Eye (tissue), 1 donor: Measurements from ENCODE around the gene MACROD1.
"Not testable (repeated sequence)": the region's sequence is repeated elsewhere in the genome, so short reads cannot be mapped to it uniquely, and the experiment has no call there.

Experiments
- DNase-seq: peaks from one replicate; pipeline ENCODE4 v3.0.0-alpha.2; 2015

The MACROD1 gene

DNA sequence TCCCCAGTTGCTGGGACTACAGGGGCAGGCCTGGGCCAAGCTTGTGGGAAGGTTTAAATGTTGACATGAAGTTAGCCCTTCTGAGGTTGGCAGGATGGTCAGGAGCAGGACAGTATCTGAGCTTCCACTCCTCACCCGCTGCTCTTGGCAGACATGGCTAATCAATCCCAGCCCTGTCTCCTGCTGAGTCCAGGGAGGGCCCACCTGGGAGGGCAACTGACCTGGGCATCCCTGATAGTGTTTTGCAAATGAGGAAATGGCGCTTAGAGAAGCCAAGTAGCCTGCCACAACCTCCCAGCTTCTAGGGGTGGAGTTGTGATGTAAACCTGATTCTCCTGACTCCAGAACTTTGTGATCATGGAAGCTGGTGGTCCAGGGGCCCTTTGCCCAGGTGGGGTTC is 113.5 kb downstream of the MACROD1 start:
- no peak for DNase-seq

DNA sequence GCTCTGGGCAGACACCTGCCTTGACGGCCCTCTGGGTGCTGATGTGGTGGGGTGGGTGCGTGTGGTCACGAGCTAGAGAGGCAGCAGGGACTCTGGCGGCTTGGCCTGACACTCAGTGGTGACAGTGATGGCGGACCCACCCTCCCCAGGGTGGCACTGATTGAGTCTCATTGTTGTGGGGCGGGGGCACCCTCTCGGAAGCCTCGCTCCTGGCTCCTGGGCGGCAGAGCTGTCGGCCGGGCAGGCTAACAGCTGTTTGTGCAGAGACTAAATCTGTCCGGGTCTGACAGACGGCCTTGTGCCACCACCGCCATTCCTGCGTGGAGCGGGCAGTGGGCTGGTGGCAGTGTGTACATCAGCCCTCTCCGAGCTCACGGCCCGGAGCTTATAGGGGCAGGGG is 114.6 kb downstream of the MACROD1 start:
- DNase-seq, result no peak

DNA sequence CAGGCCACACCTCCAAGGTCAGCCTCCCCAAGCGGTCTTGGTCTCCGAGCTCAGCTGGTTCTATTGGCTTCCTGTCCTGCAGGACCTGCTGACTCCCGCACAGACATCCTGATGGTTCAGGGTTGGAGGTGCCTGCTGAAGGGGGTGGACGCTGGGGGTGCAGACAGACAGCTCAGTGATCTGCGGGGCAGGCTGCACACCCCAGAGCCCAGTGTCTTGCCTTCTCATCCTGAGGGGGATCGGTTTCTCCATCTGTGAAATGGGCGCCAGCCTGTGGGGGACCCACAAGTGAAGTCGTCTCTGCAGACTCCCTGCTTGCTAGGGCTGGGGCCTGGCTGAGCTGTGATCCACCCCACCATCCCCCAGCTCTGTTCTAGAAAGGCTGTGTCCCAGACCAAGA is 116.4 kb downstream of the MACROD1 start:
- no peak for DNase-seq

DNA sequence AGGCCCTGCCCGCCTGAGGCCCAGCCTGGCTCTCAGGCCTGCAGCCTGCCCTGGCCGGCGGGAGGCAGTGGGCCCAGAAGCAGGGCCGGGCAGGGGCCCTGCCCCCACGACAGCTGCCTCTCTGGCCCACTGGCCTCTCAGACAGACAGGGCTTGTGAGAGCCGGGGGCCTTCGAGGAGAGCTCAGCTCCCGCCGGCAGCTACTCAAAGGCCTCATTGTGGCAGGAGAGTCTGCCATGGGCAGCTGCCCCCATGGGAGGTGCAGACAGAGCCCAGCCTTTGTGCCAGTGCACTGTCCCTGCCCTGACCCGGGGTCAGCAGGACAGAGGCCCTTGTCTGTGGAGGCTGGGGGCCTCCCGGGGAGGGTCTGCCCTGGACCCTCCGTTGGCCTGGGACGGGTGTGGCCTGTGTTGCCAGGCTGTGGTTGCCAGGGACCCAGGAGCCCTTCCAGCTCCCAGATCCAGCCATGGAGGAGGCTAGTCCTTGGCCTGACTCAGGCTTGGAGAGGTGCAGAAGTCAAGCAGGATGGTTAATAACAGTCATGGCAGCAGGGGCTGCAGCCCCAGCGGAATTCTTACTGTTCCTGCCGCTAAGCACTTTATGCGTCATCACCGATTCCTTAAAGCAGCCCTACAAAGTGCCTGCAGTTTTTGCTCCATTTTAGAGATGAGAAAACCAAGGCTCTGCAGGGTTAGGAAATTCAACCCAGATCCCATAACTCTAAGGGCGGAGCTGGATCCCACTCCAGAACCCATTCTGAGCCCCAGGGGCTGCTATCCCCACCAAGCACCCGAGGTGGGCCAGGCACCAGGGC is 117.7 kb downstream of the MACROD1 start:
- peak; percentile 85 for DNase-seq

DNA sequence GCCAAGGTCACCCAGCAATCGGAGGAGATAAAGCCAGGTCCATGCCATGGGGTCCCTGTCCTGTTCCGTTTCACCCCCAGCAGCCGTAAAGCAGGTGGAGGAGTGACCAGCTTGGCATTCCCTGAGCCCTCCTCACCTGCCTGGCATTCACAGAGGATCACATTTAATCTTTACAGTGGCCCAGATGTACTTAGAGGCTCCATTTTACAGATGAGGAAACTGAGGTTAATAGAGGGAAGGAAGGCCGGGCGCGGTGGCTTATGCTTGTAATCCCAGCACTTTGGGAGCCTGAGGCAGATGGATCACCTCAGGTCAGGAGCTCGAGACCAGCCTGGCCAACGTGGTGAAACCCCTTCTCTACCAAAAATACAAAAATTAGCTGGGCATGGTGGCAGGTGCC is 118.5 kb downstream of the MACROD1 start:
- not testable (repeated sequence) for DNase-seq

DNA sequence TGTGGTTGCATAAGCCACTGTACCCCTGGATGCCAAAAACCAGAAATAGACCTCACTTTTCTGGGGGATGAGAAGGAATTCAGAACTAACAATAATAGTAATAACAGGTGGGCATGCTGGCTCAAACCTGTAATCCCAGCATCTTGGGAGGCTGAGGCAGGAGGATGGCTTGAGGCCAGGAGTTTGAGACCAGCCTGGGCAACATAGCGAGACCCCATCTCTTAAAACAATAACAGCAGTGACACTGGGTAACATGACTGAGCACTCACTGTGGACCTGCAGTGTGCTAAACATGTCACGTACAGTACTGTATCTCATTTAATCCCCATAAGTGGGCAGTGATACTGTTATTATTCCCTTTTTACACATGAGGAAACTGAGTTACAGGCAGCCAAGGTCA is 120.2 kb downstream of the MACROD1 start:
- no peak for DNase-seq

DNA sequence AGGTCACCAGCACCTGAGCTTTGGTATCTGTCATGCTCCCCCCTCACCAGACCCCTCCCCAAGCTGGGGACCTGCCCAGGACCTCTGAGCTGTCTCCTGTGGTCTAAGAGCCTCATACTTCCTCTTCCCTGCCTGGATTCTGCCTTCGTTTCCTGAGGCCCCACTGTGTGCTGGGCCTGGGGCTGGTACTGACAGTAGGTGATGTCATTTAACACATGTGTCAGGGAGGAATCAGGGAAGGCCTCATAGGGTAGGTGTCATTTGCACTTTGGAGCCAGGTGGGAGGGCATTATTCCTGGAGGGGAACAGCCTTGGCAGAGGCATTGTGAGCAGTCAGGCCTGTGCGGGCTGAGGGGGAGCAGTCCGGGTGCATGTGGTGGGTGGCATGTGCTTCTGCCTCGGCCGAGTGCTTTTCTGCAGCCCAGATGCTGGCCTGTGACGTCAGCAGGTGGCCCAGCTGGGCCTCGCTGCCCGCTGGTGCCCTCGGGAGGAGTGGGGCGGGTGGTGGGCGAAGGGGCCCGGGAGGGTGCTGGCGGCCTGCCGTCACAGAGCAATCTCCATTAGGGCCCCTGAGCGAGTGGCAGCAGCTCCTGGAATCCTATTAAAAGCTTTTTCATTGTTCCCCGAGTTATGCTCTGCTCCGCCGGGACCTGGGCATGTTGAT is 121.1 kb downstream of the MACROD1 start:
- DNase-seq, result peak; percentile 65

DNA sequence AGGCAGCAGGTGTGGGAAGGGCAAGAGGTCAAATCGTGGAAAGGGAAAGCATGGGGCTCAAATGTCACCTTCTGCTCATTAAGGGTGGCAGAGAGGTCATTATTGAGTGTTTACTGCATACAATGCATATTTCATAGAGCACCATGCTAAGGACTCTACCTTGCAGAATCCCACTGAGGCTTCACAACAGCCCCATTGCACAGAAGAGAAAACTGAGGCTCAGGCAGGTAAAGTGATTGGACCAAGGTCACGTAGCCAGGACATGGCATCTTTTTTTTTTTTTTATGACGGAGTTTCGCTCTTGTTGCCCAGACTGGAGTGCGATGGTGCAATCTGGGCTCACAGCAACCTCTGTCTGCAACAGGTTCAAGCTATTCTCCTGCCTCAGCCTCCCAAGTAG is 122.4 kb downstream of the MACROD1 start:
- no peak for DNase-seq

DNA sequence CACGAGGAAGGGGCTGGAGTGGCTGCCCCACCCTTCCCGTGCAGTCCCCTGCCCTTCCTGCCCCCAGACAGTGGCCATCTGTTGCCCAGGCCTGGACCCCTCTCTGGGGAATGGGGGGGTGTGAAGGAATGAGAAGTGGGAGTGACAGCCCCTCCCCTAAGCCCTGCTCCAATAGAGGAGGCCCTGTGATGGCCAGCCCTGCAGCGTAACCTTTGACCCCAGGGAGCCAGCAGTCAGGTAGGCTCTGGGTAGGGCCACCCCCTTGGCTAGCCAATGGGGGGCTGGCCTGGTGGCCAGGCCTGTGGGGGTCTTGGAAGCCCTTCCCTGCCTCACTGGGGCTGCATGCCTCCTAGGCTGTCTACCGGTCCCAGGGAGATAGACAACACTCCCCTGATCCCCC is 123.6 kb downstream of the MACROD1 start:
- no peak for DNase-seq

DNA sequence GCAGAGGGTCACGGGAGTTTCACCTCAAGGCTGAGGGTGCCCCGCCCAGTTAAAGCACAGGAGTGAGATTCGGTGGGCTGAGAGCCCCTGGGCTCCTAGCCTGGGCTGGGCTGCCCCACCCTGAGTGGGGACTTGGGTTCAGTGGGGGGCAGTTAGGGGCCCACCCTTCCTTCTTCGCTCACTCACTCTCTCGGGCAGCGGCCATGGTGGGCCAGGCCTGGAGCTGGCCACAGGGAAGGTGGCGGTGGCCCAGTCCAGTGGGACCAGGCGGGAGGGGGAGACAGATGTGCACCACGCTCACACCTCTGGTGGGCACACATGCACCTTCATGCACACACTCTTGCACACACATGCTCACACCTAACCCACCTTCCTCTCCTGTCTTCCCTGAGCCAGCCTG is 124.1 kb downstream of the MACROD1 start:
- DNase-seq, result no peak

DNA sequence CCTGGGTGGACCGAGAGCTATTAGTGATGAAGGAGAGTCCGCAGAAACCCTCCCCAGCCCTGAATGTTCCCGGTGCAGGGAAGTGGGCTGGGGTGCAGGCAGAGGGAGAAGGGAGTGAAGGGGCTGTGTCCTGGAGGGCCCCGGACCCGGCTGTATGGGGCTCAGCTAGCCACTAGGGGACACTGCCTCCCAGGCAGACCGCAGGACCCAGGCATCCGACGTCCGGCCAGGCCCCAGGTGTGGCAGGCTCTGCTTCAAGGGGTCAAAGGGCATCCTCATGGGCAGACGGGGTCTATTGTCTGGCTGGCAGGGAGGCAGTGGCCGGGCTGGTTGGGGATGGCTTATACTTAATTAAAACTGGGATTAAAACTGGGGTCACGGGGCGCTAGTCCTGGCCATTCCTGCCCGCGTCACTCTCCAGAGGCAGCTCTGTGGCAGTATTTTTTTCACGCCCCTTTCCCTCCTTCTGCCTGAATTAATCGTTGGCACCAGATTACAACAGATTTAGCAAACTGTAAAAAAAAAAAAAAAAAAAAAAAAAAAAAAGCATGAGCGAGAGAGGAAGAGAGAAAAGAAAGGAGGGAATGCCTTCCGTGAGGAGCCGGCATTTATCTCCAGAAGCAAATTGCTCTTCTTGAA is 125.1 kb downstream of the MACROD1 start:
- DNase-seq, result peak; percentile 58

DNA sequence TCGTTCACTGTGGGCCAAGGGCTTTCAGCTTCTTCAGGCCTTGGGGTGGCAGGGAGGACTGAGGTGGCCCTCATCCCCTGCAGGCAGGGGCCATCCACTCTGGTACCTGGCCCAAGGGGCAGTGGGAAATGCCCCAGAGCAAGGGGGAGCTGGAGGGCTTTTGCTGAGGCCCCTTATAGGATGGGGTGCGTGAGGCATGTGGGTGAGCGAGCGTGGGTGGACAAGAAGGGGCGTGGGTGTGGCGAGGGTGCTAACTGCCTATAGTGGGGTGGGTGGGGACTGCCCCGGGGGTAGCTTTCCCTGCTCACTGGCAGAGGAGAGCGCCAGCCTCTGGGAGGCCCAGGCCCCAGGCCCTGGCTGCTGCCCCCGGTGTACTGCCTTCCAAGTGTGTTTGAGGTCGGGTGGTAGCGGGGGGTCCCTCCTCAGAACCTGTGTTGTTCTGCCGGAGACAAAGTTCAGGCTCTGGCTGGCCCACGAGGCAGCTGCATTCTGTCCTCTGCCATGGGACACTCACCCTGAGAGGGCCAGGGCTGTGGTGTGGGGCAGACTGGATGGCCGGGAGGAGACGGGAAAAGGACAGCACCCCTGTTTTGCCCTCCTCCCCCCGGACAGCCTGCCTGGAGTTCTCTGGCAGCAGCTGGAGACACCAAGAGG is 126.8 kb downstream of the MACROD1 start:
- no peak for DNase-seq

DNA sequence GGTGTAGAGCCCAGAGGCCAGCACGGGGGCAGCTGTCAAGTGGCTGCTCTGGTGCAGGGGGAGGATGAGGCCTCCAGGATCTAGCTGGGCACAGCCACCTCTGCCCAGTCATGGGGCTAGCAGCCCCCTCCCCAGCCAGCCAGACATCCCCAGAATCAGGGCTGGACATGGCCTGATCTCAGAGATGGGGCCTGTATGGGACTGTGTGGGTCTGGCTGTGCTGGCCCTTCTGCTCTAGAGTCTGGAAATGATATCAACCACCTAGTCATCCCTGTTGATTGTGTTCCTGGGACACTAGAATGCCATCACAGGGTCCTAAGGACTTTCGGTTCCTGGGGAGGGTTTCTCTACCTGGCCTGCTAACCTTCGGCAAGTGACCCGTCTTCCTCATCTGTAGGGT is 127.4 kb downstream of the MACROD1 start:
- DNase-seq, result no peak

DNA sequence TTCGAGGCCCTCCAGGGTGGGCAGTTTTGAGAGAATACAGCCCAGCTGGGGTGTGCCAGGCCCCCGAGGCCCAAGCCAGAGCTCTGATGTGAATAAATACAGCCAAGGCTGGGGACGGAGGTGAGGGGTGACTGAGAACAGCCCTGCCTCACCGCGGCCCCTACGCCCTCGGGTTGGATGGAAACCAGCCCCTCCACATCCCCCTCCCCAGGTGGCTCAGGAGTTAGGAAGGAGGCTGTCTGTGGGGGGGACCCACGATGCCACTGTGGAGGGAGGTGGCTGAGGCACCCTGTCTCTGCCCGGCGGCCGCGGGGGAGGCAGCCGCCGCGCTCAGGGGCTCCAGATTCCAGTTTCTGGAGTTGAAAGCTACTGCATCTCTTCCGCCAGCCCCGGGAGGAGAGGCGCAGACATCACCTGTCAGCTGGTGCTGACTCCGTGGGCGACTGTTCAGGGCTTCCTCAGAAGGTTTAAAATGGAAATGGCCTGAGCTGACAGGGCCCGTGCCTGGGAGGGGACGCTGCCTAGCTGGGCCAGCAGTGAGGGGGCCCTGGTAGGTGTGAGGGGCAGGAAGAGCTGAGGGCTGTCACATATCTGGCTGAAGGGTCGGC is 128.8 kb downstream of the MACROD1 start:
- DNase-seq, result no peak

DNA sequence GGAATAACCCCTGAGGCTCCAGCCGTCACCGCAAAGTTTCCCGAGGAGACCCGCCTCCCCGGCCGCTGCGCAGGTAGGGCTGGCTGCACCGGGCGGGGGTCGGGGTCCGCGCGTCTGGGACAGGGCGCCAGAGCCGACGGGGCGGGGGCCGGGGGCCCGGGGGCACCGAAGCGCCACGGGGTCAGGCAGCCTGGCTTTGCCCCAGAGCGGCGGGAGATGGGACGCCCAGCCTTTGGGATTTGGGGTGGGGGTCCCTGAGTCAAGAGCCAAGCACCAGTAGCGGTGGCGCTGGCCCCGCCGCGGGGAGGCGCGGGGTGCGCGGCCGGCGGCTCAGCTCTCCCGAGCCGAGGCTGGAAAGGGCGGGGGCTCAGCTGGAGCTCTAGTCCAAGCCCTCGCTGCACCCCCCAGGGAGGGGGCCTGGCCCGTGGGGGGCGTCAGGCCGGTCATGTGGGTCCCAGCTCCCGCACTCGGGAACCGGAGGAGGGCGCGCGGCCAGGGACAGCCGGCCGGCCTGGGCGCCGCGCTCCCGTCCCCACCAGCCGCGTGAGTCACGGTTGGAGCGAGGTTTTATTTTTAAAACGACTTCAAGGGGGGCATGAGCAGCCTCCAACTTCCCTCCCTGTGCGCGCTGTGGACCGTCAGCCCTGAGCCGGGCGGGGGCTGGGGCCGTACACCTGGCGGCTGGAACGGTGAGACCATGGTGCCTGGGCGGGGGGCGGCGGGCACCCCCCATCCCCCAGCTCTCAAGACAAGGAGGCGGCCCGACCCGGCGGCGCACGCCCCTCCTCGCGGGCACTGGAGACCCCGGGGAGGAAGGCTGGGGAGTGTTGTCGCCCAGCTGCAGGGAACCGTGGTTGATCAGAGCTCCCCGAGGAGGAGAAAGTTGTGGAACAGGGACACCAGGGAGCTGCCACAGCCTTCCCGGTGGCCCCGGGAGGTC is 129.6 kb downstream of the MACROD1 start:
- peak; percentile 78 for DNase-seq

DNA sequence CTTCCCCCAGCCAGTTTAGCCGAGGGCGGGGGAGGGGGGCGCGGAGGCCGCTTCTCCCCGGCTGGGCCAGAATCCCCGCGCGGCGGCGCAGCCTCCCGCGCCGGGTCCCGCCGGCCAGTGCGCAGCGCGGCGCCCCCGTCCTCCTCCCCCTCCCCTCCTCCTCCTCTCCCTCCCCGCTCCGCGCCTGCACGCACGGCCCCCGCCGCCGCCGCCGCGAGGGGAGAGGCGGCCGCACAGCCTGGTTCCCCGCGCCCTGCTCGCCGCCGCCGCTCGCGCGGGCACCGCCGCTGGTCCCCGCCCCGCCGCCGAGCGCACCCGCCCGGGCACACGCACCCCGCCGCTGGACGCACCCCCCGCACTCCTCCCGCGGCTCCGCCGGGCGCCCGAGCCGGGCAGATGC is 130.3 kb downstream of the MACROD1 start, which contains the start of gene FLRT1:
TSS of gene FLRT1 (plus strand) at position 356 of the 400 bp plus-strand sequence. CDS start 80,337 bp downstream, outside the sequence.
- no peak for DNase-seq

DNA sequence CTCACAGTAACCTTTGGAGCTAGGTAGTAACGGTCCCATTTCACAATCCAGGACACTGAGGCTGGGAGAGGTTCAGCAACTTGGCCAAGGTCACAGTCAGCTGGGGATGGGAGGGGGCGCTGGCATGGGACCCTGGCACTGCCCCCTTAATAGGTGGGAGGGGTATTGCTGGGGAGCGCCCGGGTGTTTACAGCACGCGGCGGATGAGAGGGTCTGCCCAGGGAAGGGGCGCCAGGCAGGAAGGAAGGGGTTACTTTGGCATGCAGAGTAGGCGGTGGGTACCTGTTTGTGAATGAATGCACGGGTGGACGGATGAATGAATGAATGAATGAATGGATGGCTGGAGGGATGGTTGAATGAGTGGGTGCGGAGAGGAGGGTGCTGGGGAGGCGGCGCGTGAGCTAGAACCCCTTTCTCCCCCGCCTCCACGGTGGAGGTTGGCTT is 130.8 kb downstream of the MACROD1 start:
- no peak for DNase-seq

DNA sequence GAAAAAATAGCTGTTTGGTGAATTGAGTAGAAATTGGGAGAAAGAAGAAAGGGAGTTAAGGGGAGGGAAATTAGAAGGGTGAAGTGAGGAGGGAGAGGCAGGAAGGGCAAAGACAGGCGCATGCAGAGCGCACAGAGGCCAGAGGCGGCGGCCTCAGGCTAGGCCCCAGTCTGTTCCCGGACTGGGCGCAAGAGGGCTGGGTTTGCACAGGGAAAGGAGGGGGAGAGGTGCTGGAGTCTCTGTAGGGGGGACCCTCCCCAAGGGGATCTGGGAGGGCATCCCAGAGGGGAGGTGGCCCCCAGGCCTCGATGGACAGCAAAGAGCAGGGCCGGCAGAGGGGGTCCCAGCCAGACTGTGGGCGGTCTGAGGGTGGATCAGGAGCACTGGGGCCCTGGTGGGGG is 131.5 kb downstream of the MACROD1 start:
- no peak for DNase-seq

DNA sequence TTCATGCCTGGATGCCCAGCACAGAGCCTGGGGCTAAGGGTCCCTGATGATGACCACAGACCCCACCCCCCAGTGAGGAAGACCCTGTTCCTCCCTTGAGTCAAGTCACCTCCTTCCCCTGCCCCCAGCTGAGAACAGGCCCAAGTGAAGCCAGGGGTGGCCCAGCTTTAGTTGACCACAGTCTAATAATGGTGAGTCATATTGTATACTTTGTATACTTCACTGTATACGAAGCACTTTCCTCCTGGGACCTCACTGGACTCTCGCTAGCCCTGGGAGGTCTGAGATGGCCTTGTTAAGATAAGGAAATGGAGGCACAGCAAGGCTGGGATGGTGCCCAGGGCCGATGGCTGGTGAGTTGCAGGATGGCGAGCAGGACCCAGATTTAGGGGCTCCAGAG is 133.9 kb downstream of the MACROD1 start:
- DNase-seq, result no peak

DNA sequence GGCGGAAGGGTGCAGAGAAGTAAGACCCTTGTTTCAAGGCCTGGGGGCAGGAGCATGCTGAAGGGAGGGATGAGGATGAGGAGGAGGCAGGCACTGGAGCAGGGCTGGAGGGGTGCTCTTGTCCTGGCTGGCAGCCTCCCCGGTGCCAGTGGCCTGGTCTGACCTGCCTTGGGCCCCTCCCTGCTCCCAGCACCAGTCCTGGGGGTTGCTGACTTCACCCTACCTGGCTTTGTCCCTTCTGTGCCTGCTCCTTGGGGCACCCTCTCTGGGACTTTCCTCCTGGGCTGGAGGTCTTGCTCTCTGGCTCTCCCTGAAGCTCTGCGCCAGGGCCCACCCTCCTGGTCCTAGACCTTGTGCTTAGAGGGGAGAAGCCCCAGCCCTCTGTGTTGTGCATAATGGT is 134.9 kb downstream of the MACROD1 start:
- no peak for DNase-seq

DNA sequence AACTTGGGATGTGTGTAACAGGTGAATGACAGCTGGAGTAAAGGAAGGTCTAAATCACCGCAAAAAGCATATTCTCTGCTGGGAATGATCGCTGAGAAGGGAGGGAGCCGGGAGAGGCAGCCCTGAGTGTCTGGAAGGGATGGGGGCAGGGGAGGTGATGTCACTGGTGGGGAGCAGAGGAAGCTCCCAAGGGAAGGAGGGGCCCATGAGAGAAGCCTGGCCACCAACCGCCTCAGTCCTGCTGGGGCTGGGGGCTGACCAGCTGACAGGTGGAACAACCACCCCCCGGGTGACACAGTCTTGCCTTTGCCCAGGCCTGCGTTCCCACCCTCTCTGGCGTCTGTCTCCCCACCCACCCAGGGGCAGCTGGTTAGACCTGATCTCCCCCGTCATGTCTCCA is 136.1 kb downstream of the MACROD1 start:
- DNase-seq, result no peak
